HUES48 (cell line): ENCODE measurements around the gene ELK1.

Experiments used
- H3K27ac ChIP-seq: one replicate; pipeline ENCODE4 v1.7.0; 2013; ENCODE audit warnings: low read depth, low read length, inconsistent platforms
- H3K27me3 ChIP-seq: 2 replicates; pipeline ENCODE4 v1.6.1; 2013; ENCODE audit warnings: mild to moderate bottlenecking, low read length; ENCODE audit not compliant: control insufficient read depth, insufficient read depth
- H3K36me3 ChIP-seq: 2 replicates; pipeline ENCODE4 v1.6.1; 2013; ENCODE audit warnings: low read length; ENCODE audit not compliant: control insufficient read depth, insufficient read depth
- H3K4me1 ChIP-seq: 2 replicates; pipeline ENCODE4 v1.6.1; 2013; ENCODE audit warnings: mild to moderate bottlenecking, low read length; ENCODE audit not compliant: control insufficient read depth, insufficient read depth
- H3K4me3 ChIP-seq: 2 replicates; pipeline ENCODE4 v1.5.1; 2013; ENCODE audit warnings: mild to moderate bottlenecking, low read depth, low read length
- H3K9ac ChIP-seq: 2 replicates; pipeline ENCODE4 v1.6.1; 2013; ENCODE audit warnings: mild to moderate bottlenecking, low read depth, low read length, moderate library complexity
- H3K9me3 ChIP-seq: 2 replicates; pipeline ENCODE4 v1.6.1; 2013; ENCODE audit warnings: low read length; ENCODE audit not compliant: control insufficient read depth, insufficient read depth

The ELK1 gene

DNA sequence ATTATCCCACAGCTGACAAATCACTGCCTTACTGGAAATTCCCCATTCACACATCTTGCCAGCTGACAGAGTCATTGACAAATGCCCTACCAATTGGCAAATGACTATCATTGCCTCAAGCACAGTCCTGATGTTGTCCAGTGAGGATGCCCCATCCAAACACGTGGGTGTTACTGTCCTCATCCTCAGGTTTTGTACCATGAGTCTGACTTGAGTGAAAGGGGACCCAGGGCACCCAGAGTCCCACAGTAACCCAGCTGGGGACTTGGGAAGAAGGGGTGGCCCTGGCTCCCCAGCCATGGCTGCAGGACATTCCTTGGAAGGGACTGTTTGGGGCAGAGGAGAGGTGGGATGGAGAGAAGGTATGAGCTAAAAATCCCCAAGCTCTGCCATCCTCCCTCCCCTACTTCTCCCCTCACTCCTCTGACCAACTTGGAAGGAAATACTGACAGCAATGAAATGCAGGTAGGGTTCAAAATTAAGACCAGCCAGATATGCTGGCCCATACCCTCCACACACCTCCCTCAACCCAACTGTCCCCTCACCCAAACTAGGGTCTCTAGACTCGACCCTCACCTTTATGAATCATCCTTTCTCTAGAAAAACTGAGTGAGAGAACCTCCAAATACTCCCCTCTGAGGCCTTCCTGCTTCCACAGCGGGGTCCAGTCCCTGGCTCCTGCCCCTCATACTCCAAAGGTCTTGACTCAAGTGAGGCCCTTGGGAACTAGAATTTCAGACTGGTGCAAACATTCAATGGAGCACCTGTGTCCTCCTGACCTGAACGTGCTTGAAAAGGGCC, 63.1 kb downstream of the ELK1 start:
- Histone ChIP-seq H3K4me3 (no peak overlapping the region), H3K9me3 (peaks cover 27% of the 10 kb centered on the region), H3K9ac (no peak overlapping the region), H3K27ac (no peak overlapping the region), H3K4me1 (no peaks in the 10 kb centered on the region), H3K27me3 (no peaks in the 10 kb centered on the region), H3K36me3 (no peaks in the 10 kb centered on the region)

DNA sequence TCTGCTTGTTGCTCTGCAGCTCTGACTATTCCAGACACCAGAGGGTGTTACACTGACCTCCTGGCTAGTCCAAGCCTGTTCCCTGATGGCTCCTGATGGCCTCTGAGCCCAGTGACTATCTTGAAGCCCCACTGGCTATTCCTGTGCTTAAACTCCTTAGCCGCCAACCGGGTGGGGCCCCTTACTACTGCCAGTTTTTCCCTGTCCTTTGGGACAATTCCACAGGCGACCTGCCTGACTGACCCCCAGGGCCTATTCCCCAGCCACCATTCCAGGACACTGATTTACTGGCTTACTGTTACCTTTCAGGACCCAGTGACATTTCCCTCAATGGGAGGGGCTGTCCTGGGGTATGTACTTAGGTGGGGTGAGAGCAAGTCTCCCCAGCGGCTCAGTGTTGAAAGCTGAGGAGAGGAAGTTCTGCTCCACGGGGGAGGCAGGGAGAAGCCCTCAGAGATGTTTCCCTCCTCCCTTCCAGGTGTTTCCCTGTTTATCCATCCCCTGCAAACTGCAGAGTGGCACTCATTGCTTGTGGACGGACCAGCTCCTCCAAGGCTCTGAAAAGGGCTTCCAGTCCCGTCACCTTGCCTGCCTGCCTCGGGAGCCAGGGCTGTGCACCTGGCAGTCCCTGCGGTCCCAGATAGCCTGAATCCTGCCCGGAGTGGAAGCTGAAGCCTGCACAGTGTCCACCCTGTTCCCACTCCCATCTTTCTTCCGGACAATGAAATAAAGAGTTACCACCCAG, 64.1 kb downstream of the ELK1 start:
- H3K9ac ChIP-seq, result no peak overlapping the region

More for the DNA sequence above, 64.1 kb downstream of the ELK1 start:
- Histone ChIP-seq H3K4me1 (0 out of 2 replicates have a peak, but pooled peaks cover 2% of the 10 kb centered on the region), H3K27ac (no peak overlapping the region), H3K9me3 (peaks cover 32% of the 10 kb centered on the region), H3K36me3 (no peaks in the 10 kb centered on the region), H3K27me3 (no peaks in the 10 kb centered on the region), H3K4me3 (no peak overlapping the region)
